Measurements from ENCODE around the gene FBH1.
"Not testable (repeated sequence)": the region's sequence is repeated elsewhere in the genome, so short reads cannot be mapped to it uniquely, and the experiment has no call there.

FBH1 gene

DNA sequence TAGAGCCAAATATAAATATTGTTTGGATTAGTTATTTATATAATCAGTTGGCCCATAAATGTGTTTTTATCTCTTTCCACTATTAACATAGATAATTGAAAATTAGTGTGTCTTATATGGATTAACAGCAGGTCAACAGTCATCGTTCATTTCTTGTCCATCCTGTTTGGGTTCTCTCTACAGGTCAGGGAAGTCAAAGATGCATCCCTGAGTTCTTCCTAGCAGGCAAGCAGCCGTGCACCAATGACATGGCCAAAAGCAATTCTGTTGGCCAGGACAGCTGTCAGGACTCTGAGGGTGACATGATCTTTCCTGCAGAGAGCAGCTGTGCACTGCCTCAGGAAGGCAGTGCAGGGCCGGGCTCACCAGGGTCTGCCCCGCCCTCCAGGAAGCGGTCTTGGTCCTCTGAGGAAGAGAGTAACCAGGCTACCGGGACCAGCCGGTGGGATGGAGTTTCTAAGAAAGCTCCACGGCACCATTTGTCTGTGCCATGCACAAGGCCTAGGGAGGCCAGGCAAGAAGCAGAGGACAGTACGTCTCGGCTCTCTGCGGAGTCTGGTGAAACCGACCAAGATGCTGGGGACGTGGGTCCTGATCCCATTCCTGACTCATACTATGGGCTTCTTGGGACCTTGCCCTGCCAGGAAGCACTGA, 15.9 kb downstream of the FBH1 start:
- DNase-seq, result no peak

- DNase-seq, result no peak
Measured at GRCh38 chr10:5906651-5907050, 16.6 kb downstream of the FBH1 start.

- not testable (repeated sequence) for DNase-seq
Measured at GRCh38 chr10:5908676-5909075, 18.6 kb downstream of the FBH1 start.

GRCh38 chr10:5910323-5911100, 20.5 kb downstream of the FBH1 start:
- DNase-seq, result peak; percentile 65

- no peak for DNase-seq
Measured at GRCh38 chr10:5911670-5912069, 21.6 kb downstream of the FBH1 start.

DNA sequence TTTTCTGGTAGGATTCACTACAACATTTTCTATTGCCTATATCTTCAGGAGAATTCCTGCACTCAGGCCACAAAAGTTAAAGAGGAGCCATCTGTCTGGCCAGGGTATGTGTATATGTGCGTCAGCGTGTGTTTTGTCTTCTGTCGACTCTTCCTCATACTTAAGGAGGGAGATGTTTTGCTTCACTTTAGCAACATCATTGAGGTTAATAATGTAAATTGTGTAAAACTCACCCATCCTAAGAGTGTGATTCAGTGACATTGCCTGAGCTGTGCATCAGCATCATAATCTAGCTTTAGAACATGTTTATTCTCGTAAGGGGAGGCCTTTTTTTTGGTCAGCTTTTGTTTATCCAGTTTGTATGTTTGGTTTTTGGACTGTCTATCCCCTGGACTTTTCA, 23.7 kb downstream of the FBH1 start:
- DNase-seq, result no peak

GRCh38 chr10:5915451-5915850, 25.4 kb downstream of the FBH1 start:
- DNase-seq, result no peak

DNA sequence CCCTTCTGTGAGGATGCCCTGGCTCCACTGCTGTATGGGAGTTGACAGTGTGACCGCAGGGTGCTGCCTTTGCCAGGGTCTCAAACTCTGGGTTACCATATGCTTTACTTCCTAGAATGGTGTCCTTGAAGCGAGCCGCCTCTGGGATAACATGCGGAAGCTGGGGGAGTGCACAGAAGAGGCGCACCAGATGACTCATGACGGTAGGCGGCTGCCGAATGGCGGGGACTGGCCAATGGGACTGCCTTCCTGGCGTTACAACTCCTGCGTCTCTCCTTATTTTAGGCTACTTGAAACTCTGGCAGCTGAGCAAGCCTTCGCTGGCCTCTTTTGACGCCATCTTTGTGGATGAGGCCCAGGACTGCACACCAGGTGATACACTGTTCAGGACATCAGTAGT, 27.3 kb downstream of the FBH1 start:
- no peak for DNase-seq

DNA sequence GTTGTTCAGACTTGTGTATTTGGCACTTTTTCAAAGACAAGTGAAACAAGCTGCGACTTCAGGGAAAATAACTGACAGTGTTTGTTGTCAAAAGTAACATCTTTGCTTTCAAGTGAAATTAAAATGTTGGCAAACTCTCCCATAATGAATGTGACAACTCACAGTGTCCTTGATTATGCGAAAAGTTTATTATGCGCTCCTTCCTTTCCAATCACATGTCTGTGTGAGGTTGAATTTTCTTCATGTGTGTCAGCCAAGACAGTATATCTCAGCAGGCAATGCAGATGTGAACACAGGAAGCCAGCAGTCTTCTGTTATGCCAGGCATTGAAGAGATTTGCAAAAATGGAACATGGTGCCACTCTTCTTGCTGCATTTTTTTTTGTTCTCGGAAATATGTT, 28.7 kb downstream of the FBH1 start:
- no peak for DNase-seq

DNA sequence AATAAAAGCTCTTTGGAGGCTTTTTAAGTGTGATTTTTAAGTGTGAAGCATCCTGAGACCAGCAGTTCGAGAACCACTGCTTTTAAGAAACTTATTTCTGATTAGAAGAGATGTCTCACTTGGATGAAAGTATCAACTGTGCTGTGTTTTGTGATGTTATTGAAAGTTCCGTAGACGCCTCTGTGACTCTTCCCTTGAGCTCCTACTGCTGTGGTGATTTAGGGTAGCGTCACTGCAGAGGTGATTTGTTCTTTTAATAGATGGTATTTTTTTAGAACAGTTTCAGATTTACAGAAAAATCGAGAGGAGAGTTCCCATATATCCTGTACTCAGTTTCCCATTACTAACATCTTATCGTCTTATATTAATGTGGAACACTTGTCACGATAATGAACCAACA, 29.5 kb downstream of the FBH1 start:
- no peak for DNase-seq

DNA sequence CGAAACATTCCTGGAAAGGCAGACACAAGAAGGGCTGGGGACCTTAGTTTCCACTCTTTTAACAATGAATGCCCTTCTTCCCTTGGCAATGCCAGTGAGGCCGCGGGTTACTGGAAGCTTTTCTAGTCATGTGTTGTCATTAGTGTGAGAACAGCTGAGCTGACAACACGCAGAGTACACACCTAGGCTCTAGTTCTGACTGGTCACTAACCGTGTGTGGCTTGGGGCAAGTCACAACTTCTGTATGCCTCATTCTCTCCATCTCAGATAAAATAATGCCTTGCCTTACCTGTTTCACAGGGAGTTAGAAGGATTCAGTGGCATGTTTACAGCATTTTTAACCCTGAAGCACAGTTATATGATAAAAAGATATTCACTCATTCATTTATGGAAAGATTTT, 31.7 kb downstream of the FBH1 start:
- DNase-seq, result no peak

GRCh38 chr10:5924889-5925288, 34.8 kb downstream of the FBH1 start:
- no peak for DNase-seq

DNA sequence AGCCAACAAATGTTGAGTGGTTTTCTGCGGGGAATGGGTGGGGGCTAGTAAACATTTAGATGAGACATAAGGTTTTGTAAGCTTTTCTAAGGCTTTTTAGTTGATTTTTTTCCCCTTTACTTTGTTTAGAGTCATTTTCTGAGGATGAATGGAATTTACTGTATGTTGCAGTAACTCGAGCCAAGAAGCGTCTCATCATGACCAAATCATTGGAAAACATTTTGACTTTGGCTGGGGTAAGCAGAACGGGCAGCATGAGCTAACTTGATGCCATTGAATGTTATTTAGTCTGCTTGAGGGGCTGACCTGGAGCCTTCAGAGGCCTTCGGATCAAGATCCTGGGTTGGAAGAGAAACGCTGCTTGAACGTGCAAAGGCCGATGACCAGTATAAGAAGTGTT, 37.3 kb downstream of the FBH1 start:
- no peak for DNase-seq

GRCh38 chr10:5929442-5929841, 39.4 kb downstream of the FBH1 start:
- no peak for DNase-seq

DNA sequence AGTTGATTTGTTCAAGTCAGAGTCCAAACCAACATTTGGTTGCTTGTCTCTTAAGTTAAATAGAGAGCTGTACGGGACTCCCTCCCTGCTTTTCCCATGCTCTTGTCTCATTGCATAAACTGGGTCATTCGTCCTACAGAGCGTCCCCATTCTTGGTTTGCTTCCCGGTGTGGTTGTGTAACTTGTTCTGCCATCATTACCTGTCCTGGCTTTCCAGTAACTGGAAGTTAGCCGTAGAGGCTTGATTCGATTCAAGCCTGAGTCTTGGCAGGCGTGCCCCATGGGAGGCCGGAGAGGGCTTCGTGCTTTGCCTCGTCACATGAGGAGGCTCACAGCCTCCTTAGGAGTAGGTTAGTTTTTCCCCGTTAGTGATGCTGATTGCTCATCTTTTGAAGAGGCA, 40.2 kb downstream of the FBH1 start:
- DNase-seq, result no peak

DNA sequence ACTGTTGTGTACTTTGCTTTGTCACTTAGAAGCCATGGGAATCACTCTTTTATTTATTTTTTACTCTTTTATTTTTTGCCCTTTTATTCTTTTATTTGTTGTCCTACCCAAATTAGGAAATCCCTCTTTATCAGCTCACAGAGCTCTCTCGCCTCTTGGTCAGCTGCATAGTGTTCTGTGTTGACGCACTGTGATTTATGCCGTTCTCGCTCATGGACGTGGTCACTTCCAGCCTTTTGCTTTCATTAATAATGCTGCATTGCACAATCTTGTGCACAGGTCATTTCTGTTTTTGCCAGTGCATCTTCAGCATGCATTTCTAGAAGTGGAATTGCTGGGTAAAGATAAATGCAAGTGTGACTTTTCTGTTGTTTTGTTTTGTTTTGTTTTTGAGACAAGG, 42.3 kb downstream of the FBH1 start:
- no peak for DNase-seq

DNA sequence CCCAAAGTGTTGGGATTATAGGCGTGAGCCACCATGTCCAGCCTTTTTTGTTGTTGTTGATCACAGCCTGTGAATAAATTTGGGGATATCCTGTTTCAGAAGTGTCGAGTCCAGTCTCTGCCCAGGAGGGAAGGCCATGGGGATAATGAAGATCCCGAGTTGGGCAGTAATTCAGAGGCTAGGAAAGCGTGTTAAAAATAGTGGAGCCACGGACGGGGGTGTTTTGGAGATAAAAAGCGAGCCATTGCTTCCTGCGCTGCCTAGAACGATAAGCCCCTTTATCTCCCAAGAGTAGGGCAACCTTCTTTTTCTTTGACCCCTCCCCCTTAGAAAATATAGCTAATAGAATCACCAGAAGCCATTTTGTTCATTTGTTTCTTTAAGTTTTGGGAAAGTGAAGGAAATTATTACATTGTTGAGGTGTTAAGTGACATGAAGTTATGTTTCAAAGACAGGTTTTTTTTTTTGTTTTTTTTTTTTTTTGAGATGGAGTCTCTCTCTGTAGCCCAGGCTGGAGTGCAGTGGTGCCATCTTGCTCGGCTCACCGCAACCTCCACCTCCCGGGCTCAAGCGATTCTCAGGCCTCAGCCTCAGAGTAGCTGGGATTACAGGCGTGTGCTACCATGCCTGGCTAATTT, 44.0 kb downstream of the FBH1 start:
- no peak for DNase-seq

DNA sequence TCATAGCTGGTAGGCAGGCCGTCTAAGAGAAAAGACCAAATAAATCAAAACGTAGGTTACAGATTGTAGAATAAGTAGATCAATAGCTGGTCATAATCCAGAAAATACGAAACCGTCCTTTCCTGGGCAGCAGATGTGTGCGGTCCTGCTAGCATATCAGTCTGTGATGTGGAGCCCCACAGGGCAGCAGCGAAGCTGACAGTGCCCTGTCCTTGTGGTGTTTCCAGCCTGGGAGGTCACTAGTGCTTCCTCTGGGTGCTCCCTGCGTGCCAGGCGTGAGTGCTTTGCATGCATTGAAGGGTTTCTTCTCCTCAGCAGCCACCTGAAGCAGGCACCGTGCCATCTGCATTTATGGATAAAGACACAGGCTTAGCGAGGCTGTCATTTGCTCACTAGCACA, 45.6 kb downstream of the FBH1 start:
- DNase-seq, result no peak

- no peak for DNase-seq
Measured at GRCh38 chr10:5937016-5937415, 47.0 kb downstream of the FBH1 start.

- no peak for DNase-seq
Measured at GRCh38 chr10:5938291-5938690, 48.2 kb downstream of the FBH1 start.

GRCh38 chr10:5940807-5941218, 50.8 kb downstream of the FBH1 start:
- no peak for DNase-seq

DNA sequence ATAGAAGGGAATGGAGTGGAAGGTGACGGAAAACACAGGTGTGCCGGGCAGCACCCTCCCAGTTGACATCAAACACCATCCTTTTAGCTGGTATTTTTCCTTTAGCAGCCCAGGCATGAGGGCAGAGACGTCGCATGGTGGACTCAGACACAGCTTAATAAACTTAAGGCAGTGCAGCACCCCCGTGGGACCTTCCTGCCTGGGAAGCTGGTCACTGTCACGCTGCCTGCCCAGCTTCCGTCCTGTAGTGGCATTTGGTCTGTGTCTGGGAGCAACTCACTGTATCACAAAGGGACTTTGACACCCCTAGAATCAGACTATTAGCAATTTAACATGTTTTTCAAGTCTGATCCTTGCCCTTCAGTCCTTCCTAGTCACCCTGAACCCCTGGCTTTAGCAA, 51.5 kb downstream of the FBH1 start:
- no peak for DNase-seq

DNA sequence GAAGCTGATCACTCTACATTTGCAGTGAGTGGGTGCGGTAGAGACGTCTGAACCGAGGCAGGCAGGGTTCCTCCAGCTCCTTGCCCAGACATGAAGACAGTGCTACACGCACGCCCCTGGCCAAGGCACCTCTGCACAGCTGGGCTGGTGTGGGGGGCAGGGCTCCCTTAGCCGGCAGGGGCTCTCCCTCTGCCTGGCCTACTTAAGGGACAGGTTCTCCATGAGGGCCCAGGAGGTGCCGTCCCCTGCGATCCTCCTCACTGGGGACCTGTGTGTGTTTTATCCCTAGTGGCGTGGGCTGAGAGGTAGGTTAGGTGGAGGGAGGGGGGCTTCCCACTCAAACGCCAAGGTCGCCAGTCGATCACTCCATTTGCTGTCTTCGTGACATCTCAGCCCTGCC, 52.0 kb downstream of the FBH1 start:
- no peak for DNase-seq

GRCh38 chr10:5942474-5942873, 52.4 kb downstream of the FBH1 start:
- no peak for DNase-seq

Data from DMS 273 treated with DMSO at 0.1 percent for 48 hours (cell line).